Measurements from ENCODE around the gene ANKRD10.

- TF ChIP-seq CTCF (IDR thresholded peaks at IDR 0.05; ENCODE audit: insufficient read depth, low read length) (no peak), GABPA (IDR thresholded peaks at IDR 0.05; ENCODE audit: low read depth) (no peak)
Observed at GRCh38 chr13:110936519-110936918, 21.6 kb upstream of the ANKRD10 start.

Data from HL-60 (cell line).